Neural progenitor cell (in vitro differentiated cells): ENCODE measurements around the gene VAMP2. TPM values are rescaled to one million over a fixed set of nuclear protein-coding genes. Genes with fewer than 3 reads are reported as not detected.

Source experiments
- DNase-seq: peaks from one replicate; pipeline ENCODE4 v3.0.0-alpha.2; 2016; ENCODE audit warnings: low spot score
- H2AFZ ChIP-seq: fragments of 200-600 bp; sonication (generic); replicated peaks from 2 replicates; pipeline ENCODE4 v1.6.1; 2016; ENCODE audit warnings: antibody characterized with exemption
- H3F3A ChIP-seq: fragments of 200-600 bp; sonication (generic); 2 replicates; pipeline ENCODE4 v1.6.1; 2016; ENCODE audit warnings: antibody characterized with exemption, low read depth
- H3K27ac ChIP-seq: fragments of 200-600 bp; sonication (generic); 2 replicates; pipeline ENCODE4 v1.5.1; 2016; ENCODE audit warnings: mild to moderate bottlenecking
- H3K27me3 ChIP-seq: fragments of 200-600 bp; sonication (generic); 2 replicates; pipeline ENCODE4 v1.6.1; 2016; ENCODE audit warnings: mild to moderate bottlenecking, moderate library complexity
- H3K36me3 ChIP-seq: fragments of 200-600 bp; sonication (generic); 2 replicates; pipeline ENCODE4 v1.5.1; 2016
- H3K4me1 ChIP-seq: fragments of 200-600 bp; sonication (generic); 2 replicates; pipeline ENCODE4 v1.6.1; 2016; ENCODE audit warnings: mixed run types
- H3K4me2 ChIP-seq: fragments of 200-600 bp; sonication (generic); 2 replicates; pipeline ENCODE4 v1.6.1; 2016
- H3K4me3 ChIP-seq: fragments of 200-600 bp; sonication (generic); 2 replicates; pipeline ENCODE4 v1.5.1; 2016
- H3K79me2 ChIP-seq: fragments of 200-600 bp; sonication (generic); 2 replicates; pipeline ENCODE4 v1.6.1; 2016; ENCODE audit warnings: low read depth
- H3K9ac ChIP-seq: fragments of 200-600 bp; sonication (generic); 2 replicates; pipeline ENCODE4 v1.6.1; 2016
- H3K9me3 ChIP-seq: fragments of 200-600 bp; sonication (generic); 2 replicates; pipeline ENCODE4 v1.5.1; 2016; ENCODE audit warnings: low read depth
- H4K20me1 ChIP-seq: fragments of 200-600 bp; sonication (generic); 2 replicates; pipeline ENCODE4 v1.6.1; 2016; ENCODE audit warnings: low read depth
- H3K27ac Mint-ChIP-seq: 3 replicates; pipeline ENCODE4 v1.8.0; 2021; ENCODE audit warnings: mixed read lengths
- H3K27me3 Mint-ChIP-seq: 2 replicates; pipeline ENCODE4 v1.8.0; 2022; ENCODE audit warnings: low read depth, mild to moderate bottlenecking, inconsistent platforms, moderate library complexity, mixed read lengths; ENCODE audit not compliant: insufficient read depth
- H3K36me3 Mint-ChIP-seq: 3 replicates; pipeline ENCODE4 v1.8.0; 2021; ENCODE audit warnings: mixed read lengths
- H3K4me1 Mint-ChIP-seq: 3 replicates; pipeline ENCODE4 v1.8.0; 2021; ENCODE audit warnings: mixed read lengths
- H3K4me3 Mint-ChIP-seq: 3 replicates; pipeline ENCODE4 v1.8.0; 2021; ENCODE audit warnings: mild to moderate bottlenecking, moderate library complexity, mixed read lengths
- H3K9me3 Mint-ChIP-seq: 3 replicates; pipeline ENCODE4 v1.8.0; 2020; ENCODE audit warnings: mixed read lengths
- CTCF ChIP-seq: fragments of 200-600 bp; sonication (generic); IDR thresholded peaks from 2 replicates; pipeline ENCODE4 v1.5.1; 2017; ENCODE audit warnings: antibody characterized with exemption, mild to moderate bottlenecking
- EZH2 ChIP-seq: fragments of 200-600 bp; sonication (generic); IDR thresholded peaks from 2 replicates; pipeline ENCODE4 v1.6.1; 2017; ENCODE audit warnings: antibody characterized with exemption, mild to moderate bottlenecking, moderate library complexity
- EZH2phosphoT487 ChIP-seq: fragments of 200-600 bp; sonication (generic); IDR thresholded peaks from 2 replicates; pipeline ENCODE4 v1.6.1; 2017; ENCODE audit warnings: antibody characterized with exemption
- total RNA-seq: library from RNA; depleted of rRNA; stranded (reverse); fragments of >200 nt; gene quantifications from 2 replicates; pipeline ENCODE4 v1.2.3, GENCODE V29; 2015; ENCODE audit warnings: low replicate concordance

The VAMP2 gene
- total RNA-seq, 1 donor from 2014 or later: 11.7 TPM

- H3K4me3 Mint-ChIP-seq: peak overlapping the region; percentile 71
- Histone ChIP-seq H3K9me3 (no peaks in the 10 kb centered on the region), H3K27ac (no peak overlapping the region), H3K4me3 (no peak overlapping the region), H4K20me1 (peaks cover 38% of the 10 kb centered on the region), H3K36me3 (no peaks in the 10 kb centered on the region), H3K9ac (no peak overlapping the region), H3K27me3 (no peaks in the 10 kb centered on the region), H3K4me2 (no peak overlapping the region), H3K79me2 (peaks cover 37% of the 10 kb centered on the region), H3F3A (peaks cover 69% of the 10 kb centered on the region), H2AFZ (no peak overlapping the region), H3K4me1 (peaks cover 13% of the 10 kb centered on the region)
- TF ChIP-seq EZH2phosphoT487 (no peak), EZH2 (no peak), CTCF (no peak)
- no peak for DNase-seq
- peaks cover 29% of the 10 kb centered on the region for H3K4me1 Mint-ChIP-seq
- H3K9me3 Mint-ChIP-seq: no peaks in the 10 kb centered on the region
- no peak overlapping the region for H3K27ac Mint-ChIP-seq
- peaks cover 30% of the 10 kb centered on the region for H3K36me3 Mint-ChIP-seq
- peaks cover 4% of the 10 kb centered on the region for H3K27me3 Mint-ChIP-seq
Measured at GRCh38 chr17:8206536-8206935, 43.8 kb upstream of the VAMP2 start.

- peak overlapping the region; percentile 50 for H3K27ac Mint-ChIP-seq
- peaks cover 5% of the 10 kb centered on the region for H3K27me3 Mint-ChIP-seq
- H3K36me3 Mint-ChIP-seq: peaks cover 36% of the 10 kb centered on the region
- DNase-seq: no peak
- H3K4me2 ChIP-seq: no peak overlapping the region
- peaks cover 34% of the 10 kb centered on the region for H3K79me2 ChIP-seq
- no peak overlapping the region for H3K27ac ChIP-seq
- peaks cover 38% of the 10 kb centered on the region for H4K20me1 ChIP-seq
- H3K9me3 ChIP-seq: no peaks in the 10 kb centered on the region
- no peak for TF ChIP-seq EZH2
- no peak for TF ChIP-seq CTCF
- TF ChIP-seq EZH2phosphoT487: no peak
- no peaks in the 10 kb centered on the region for H3K27me3 ChIP-seq
- peaks cover 4% of the 10 kb centered on the region for H3K9me3 Mint-ChIP-seq
- peaks cover 22% of the 10 kb centered on the region for H3K4me1 Mint-ChIP-seq
- no peak overlapping the region for H3K9ac ChIP-seq
- no peak overlapping the region for H3K4me3 ChIP-seq
- no peaks in the 10 kb centered on the region for H3K36me3 ChIP-seq
- H3F3A ChIP-seq: peaks cover 67% of the 10 kb centered on the region
- H3K4me1 ChIP-seq: peaks cover 13% of the 10 kb centered on the region
- no peak overlapping the region for H2AFZ ChIP-seq
- no peak overlapping the region for H3K4me3 Mint-ChIP-seq
Measured at GRCh38 chr17:8204761-8205555, 42.2 kb upstream of the VAMP2 start.

GRCh38 chr17:8192070-8192815 is 29.5 kb upstream of the VAMP2 start:
- peak; percentile 93 for DNase-seq
- H3K4me1 Mint-ChIP-seq: peaks cover 19% of the 10 kb centered on the region
- peaks cover 37% of the 10 kb centered on the region for H3F3A ChIP-seq
- peak overlapping the region; percentile 19 for H3K9ac ChIP-seq
- H3K27me3 ChIP-seq: peaks cover 21% of the 10 kb centered on the region
- H4K20me1 ChIP-seq: peaks cover 13% of the 10 kb centered on the region
- peaks cover 10% of the 10 kb centered on the region for H3K4me1 ChIP-seq
- peak overlapping the region; percentile 79 for H3K4me2 ChIP-seq
- TF ChIP-seq CTCF (no peak), EZH2 (no peak), EZH2phosphoT487 (no peak)
- H3K27ac ChIP-seq: peak overlapping the region; percentile 68
- no peaks in the 10 kb centered on the region for H3K9me3 Mint-ChIP-seq
- H3K9me3 ChIP-seq: no peaks in the 10 kb centered on the region
- no peak overlapping the region for H3K4me3 Mint-ChIP-seq
- H3K79me2 ChIP-seq: no peaks in the 10 kb centered on the region
- H3K27me3 Mint-ChIP-seq: peaks cover 3% of the 10 kb centered on the region
- H2AFZ ChIP-seq: peak overlapping the region; percentile 52
- no peak overlapping the region for H3K27ac Mint-ChIP-seq
- peak overlapping the region; percentile 46 for H3K4me3 ChIP-seq
- H3K36me3 Mint-ChIP-seq: no peaks in the 10 kb centered on the region
- no peaks in the 10 kb centered on the region for H3K36me3 ChIP-seq
